Lung (tissue), 12 donors: ENCODE measurements around the gene CRMP1. TPM values are rescaled to one million over a fixed set of nuclear protein-coding genes. Genes with fewer than 3 reads are reported as not detected.

Experiments
- ATAC-seq: fragments of 200-7000 bp; cut with Tn5 transposase; one replicate; pipeline ENCODE4 v1.9.1; 2020; ENCODE audit warnings: moderate number of reproducible peaks; ENCODE audit not compliant: insufficient read depth, low FRiP score
- DNase-seq, 3 donors: peaks; one replicate each; pipeline ENCODE4 v3.0.0-alpha.2; 2013 to 2017
- H3K27ac ChIP-seq, 2 donors: one replicate each; pipeline ENCODE4 v1.5.1; 2013; ENCODE audit warnings: mild to moderate bottlenecking in 2 of 2, moderate library complexity in 2 of 2, control low read depth in 1 of 2, inconsistent platforms in 1 of 2, low read depth in 1 of 2, low read length in 1 of 2
- H3K27me3 ChIP-seq, 3 donors: one replicate each; pipeline ENCODE4 v1.5.1; 2013; ENCODE audit warnings: low read length in 2 of 3; ENCODE audit not compliant: control insufficient read depth in 3 of 3, insufficient read depth in 3 of 3
- H3K36me3 ChIP-seq, 4 donors: one replicate each; pipeline ENCODE4 v1.5.1; 2013; ENCODE audit warnings: low read length in 4 of 4, mild to moderate bottlenecking in 1 of 4, moderate library complexity in 1 of 4; ENCODE audit not compliant: control insufficient read depth in 4 of 4, insufficient read depth in 4 of 4
- H3K4me1 ChIP-seq, 5 donors: one replicate each; pipeline ENCODE4 v1.5.1; 2013; ENCODE audit warnings: low read length in 5 of 5, mild to moderate bottlenecking in 2 of 5, moderate library complexity in 1 of 5; ENCODE audit not compliant: control insufficient read depth in 5 of 5, insufficient read depth in 5 of 5
- H3K4me3 ChIP-seq: one replicate; pipeline ENCODE4 v1.5.1; 2013; ENCODE audit warnings: mild to moderate bottlenecking, control low read depth, moderate library complexity
- H3K9ac ChIP-seq, 2 donors: one replicate each; pipeline ENCODE4 v1.5.1; 2013; ENCODE audit warnings: low read length in 2 of 2, control low read depth in 1 of 2; ENCODE audit not compliant: insufficient read depth in 1 of 2
- H3K9me3 ChIP-seq, 4 donors: one replicate each; pipeline ENCODE4 v1.5.1; 2013; ENCODE audit warnings: low read length in 3 of 4, mild to moderate bottlenecking in 1 of 4, moderate library complexity in 1 of 4; ENCODE audit not compliant: control insufficient read depth in 4 of 4, insufficient read depth in 3 of 4
- WGBS, 2 donors: extraction: QIAGEN DNeasy Blood & Tissue Kit; methylation state at CpG; one replicate each; pipeline ENCODE4 v1.1.7; 2013; 5-methylcytosine and 5-hydroxymethylcytosine counted together
- polyA plus RNA-seq, 2 donors: library from polyadenylated mRNA; stranded (reverse); fragments of 200-250 nt; gene quantifications; one replicate each; pipeline ENCODE4 v1.2.1, GENCODE V29; 2013
- total RNA-seq, 2 donors: library from RNA; depleted of rRNA in 1 of 2; stranded (reverse); fragments of >200 nt in 1 of 2; gene quantifications; one replicate each; pipeline ENCODE4 v1.2.1, GENCODE V29; 2014 to 2021
- TF ChIP-seq, protein P1 (sequence below): IDR thresholded peaks from 2 replicates; pipeline ENCODE4 v1.5.1; 2012; ENCODE audit warnings: mild to moderate bottlenecking; ENCODE audit errors: control extremely low read depth, extremely low read depth
- donor health status: control.
- donor health status: control.
- donor health status: Bipolar disorder and iron deficiency.
- donor health status: healthy.
- donor health status: DM: yes; HTN: yes; CAD: no.

CRMP1 gene
- total and polyA plus RNA-seq, 4 donors = 2.1 to 24.4 (median 4.6) TPM

DNA sequence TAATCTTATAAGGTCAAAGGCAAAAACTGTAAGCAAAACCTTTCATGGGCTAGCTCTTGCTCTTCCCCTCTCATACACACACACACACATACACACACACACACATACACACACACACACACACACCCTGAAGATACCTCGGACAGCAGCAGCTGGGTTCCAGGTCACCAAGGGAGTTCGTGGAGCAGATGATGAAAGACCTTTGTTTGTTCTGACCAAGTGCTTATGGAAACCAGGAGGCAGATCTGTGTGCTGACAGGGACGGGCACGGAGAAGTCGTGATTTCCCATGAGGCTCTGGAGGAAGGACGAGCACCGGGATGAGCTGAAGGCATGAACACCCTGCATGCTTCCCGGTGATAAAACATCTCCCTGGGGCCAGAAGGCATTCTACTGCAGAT, 35.4 kb upstream of the CRMP1 start:
- peaks cover 0 to 10% (median 8%) of the 10 kb centered on the region in 3 donors for H3K27me3 ChIP-seq
- WGBS, 2 donors = 70 to 80% methylated on average over 8 of the region's 8 CpGs
- H3K27ac ChIP-seq = no peak overlapping the region
- TF ChIP-seq, protein P1, sequence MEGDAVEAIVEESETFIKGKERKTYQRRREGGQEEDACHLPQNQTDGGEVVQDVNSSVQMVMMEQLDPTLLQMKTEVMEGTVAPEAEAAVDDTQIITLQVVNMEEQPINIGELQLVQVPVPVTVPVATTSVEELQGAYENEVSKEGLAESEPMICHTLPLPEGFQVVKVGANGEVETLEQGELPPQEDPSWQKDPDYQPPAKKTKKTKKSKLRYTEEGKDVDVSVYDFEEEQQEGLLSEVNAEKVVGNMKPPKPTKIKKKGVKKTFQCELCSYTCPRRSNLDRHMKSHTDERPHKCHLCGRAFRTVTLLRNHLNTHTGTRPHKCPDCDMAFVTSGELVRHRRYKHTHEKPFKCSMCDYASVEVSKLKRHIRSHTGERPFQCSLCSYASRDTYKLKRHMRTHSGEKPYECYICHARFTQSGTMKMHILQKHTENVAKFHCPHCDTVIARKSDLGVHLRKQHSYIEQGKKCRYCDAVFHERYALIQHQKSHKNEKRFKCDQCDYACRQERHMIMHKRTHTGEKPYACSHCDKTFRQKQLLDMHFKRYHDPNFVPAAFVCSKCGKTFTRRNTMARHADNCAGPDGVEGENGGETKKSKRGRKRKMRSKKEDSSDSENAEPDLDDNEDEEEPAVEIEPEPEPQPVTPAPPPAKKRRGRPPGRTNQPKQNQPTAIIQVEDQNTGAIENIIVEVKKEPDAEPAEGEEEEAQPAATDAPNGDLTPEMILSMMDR = no peak
- peaks cover 0 to 4% (median 0%) of the 10 kb centered on the region in 4 donors for H3K9me3 ChIP-seq
- ATAC-seq (no peak), DNase-seq (no peak)
- no peaks in the 10 kb centered on the region for H3K4me1 ChIP-seq
- no peaks in the 10 kb centered on the region for H3K36me3 ChIP-seq
- H3K9ac ChIP-seq = no peak overlapping the region
- no peak overlapping the region for H3K4me3 ChIP-seq

DNA sequence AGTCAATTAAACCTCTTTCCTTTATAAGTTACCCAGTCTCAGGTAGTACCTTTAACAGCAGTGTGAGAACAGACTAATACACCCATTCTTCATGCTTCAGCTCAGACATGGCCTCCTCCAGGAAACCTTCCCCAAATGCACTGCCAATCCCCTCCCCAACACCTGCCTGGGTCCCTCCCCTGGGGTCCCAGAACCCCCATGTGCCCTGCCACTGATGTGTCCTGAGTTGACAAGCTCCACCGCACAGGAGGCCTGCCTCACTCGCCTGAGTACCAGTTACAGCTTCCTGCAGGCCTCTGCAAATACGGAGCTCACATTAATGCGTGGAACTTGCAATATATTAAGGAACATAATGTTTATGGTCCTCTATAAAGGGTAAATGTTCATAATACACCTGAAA, 34.9 kb upstream of the CRMP1 start:
- H3K9ac ChIP-seq = no peak overlapping the region
- H3K27me3 ChIP-seq = peaks cover 0 to 10% (median 8%) of the 10 kb centered on the region in 3 donors
- no peak overlapping the region for H3K27ac ChIP-seq
- H3K4me3 ChIP-seq = no peak overlapping the region
- H3K9me3 ChIP-seq = peaks cover 0 to 4% (median 0%) of the 10 kb centered on the region in 4 donors
- H3K36me3 ChIP-seq = no peaks in the 10 kb centered on the region
- whole genome bisulfite sequencing, 2 donors = 65 to 79% methylated on average over 4 of the region's 4 CpGs
- DNase-seq (no peak), ATAC-seq (no peak)
- TF ChIP-seq, protein P1 = no peak
- no peaks in the 10 kb centered on the region for H3K4me1 ChIP-seq

DNA sequence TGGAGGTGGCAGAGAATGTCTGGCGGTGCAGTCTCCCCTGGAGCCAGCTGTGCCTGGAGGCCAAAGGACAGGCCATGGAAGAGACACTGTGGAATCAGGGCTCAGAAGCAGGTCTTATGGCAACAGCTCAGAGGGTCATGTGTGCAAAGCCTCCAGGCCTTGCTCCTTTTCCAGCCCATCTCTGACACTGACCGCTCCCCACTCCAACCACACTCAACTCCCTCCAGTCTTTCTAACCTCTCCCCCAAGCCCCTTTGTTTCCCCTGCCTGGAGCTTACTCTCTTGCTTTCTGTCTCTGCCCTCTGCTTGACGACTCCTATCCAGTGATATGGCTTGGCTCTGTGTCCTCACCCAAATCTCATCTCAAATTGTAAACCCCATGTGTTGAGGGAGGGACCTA, 34.2 kb upstream of the CRMP1 start:
- H3K4me1 ChIP-seq = no peaks in the 10 kb centered on the region
- DNase-seq (no peak), ATAC-seq (no peak)
- H3K9ac ChIP-seq = no peak overlapping the region
- H3K36me3 ChIP-seq = no peaks in the 10 kb centered on the region
- H3K4me3 ChIP-seq = no peak overlapping the region
- H3K9me3 ChIP-seq = peaks cover 0 to 6% (median 0%) of the 10 kb centered on the region in 4 donors
- 82 to 89% methylated on average over 3 of the region's 3 CpGs for WGBS, 2 donors
- no peak overlapping the region for H3K27ac ChIP-seq
- TF ChIP-seq, protein P1 = no peak
- H3K27me3 ChIP-seq = peaks cover 0 to 10% (median 8%) of the 10 kb centered on the region in 3 donors

DNA sequence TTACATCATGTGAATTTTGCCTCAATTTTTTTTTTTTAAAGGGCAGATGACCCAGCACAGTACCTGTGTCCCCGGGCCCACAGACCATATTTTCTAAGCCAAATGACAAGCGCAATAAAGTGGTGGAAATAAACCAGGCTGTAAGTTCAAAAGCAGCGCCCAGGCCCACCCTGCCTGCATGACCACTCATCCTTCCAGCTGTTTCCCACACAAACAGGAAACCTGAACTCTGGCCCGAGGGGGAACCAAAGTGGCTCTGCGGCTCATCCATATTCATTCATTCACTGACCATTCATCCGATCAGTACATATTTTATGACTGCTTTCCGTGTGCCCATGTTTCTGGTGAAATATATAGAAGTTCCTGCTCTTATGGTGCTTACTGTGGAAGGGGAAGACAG, 33.7 kb upstream of the CRMP1 start:
- peaks cover 0 to 10% (median 8%) of the 10 kb centered on the region in 3 donors for H3K27me3 ChIP-seq
- TF ChIP-seq, protein P1 = no peak
- H3K27ac ChIP-seq = no peak overlapping the region
- no peak overlapping the region for H3K4me3 ChIP-seq
- peaks cover 0 to 6% (median 0%) of the 10 kb centered on the region in 4 donors for H3K9me3 ChIP-seq
- no peaks in the 10 kb centered on the region for H3K36me3 ChIP-seq
- no peak for ATAC-seq
- no peak for DNase-seq
- H3K9ac ChIP-seq = no peak overlapping the region
- no peaks in the 10 kb centered on the region for H3K4me1 ChIP-seq
- WGBS, 2 donors = 51 to 52% methylated on average over 7 of the region's 7 CpGs
